HTR-8/SVneo (cell line): ENCODE data around the gene KDM2B.
"Not testable (repeated sequence)": the region's sequence is repeated elsewhere in the genome, so short reads cannot be mapped to it uniquely, and the experiment has no call there.

ENCODE experiments used
- DNase-seq: peaks from one replicate; pipeline ENCODE4 v3.0.0; 2011; ENCODE audit warnings: low spot score, mixed read lengths; ENCODE audit not compliant: insufficient read length
- FAIRE-seq: peaks from 2 replicates; lab custom pipeline; 2011; peaks lifted over from hg19 to GRCh38; lab: Jason Lieb, UNC

Gene KDM2B

GRCh38 chr12:121405211-121405610, 175.6 kb downstream of the KDM2B start:
- DNase-seq (no peak), FAIRE-seq (no peak)

GRCh38 chr12:121404734-121405133, 176.1 kb downstream of the KDM2B start:
- FAIRE-seq (no peak), DNase-seq (no peak)

- no peak for DNase-seq
- no peak for FAIRE-seq
These were observed 177.1 kb downstream of the KDM2B start for GRCh38 chr12:121403721-121404120.

GRCh38 chr12:121400332-121401139, 180.3 kb downstream of the KDM2B start:
- peak; percentile 32 for DNase-seq
- no peak for FAIRE-seq

GRCh38 chr12:121399391-121400331, 181.2 kb downstream of the KDM2B start, which contains the start of gene RNF34:
Gene RNF34 (plus strand): TSS chr12:121400118. CDS start chr12:121400213, 95 bp downstream.
- DNase-seq (peak; percentile 99), FAIRE-seq (peak; percentile 55)

- FAIRE-seq (no peak), DNase-seq (no peak)
These were observed 182.5 kb downstream of the KDM2B start for GRCh38 chr12:121398355-121398754.

GRCh38 chr12:121397521-121397920, 183.3 kb downstream of the KDM2B start:
- FAIRE-seq (no peak), DNase-seq (no peak)

- FAIRE-seq = no peak
- DNase-seq = no peak
These were observed 188.5 kb downstream of the KDM2B start for GRCh38 chr12:121392325-121392716.

- DNase-seq = peak; percentile 26
These were observed 189.1 kb downstream of the KDM2B start for GRCh38 chr12:121391619-121392324.

GRCh38 chr12:121390856-121391255, 190.0 kb downstream of the KDM2B start:
- DNase-seq (peak; percentile 21), FAIRE-seq (no peak)

More at GRCh38 chr12:121391619-121392324, 189.1 kb downstream of the KDM2B start:
- FAIRE-seq = no peak

GRCh38 chr12:121388421-121388981, 192.3 kb downstream of the KDM2B start:
- no peak for FAIRE-seq
- DNase-seq = peak; percentile 35

- not testable (repeated sequence) for DNase-seq
These were observed 195.9 kb downstream of the KDM2B start for GRCh38 chr12:121384891-121385290.

GRCh38 chr12:121383601-121384021, 197.2 kb downstream of the KDM2B start:
- FAIRE-seq (no peak), DNase-seq (no peak)

More at GRCh38 chr12:121384891-121385290, 195.9 kb downstream of the KDM2B start:
- FAIRE-seq = not testable (repeated sequence)

- DNase-seq (no peak), FAIRE-seq (no peak)
These were observed 200.9 kb downstream of the KDM2B start for GRCh38 chr12:121379945-121380344.
